HAP-1 (cell line): ENCODE data around the gene DAGLA.
A peak's percentile ranks its signal among the peaks of the same experiment; 100 is the strongest.

Source experiments
- DNase-seq, 2 experiments: peaks; one replicate each; pipeline ENCODE4 v3.0.0-alpha.2; 2016 to 2020; ENCODE audit warnings: low spot score in 2 of 2
- H3K27me3 ChIP-seq: fragments of 250-450 bp; sonication (Bioruptor Pico); 2 replicates; pipeline ENCODE4 v1.5.1; 2020; ENCODE audit warnings: low read depth, mild to moderate bottlenecking, moderate library complexity
- H3K36me3 ChIP-seq: fragments of 250-450 bp; sonication (Bioruptor Pico); replicated peaks from 2 replicates; pipeline ENCODE4 v1.5.1; 2020; ENCODE audit warnings: mild to moderate bottlenecking
- H3K4me1 ChIP-seq: fragments of 250-450 bp; sonication (Bioruptor Pico); 2 replicates; pipeline ENCODE4 v1.5.1; 2020; ENCODE audit warnings: mild to moderate bottlenecking
- H3K4me3 ChIP-seq: fragments of 250-450 bp; sonication (Bioruptor Pico); 2 replicates; pipeline ENCODE4 v1.5.1; 2020; ENCODE audit warnings: mild to moderate bottlenecking, moderate library complexity
- H3K9me3 ChIP-seq: fragments of 250-450 bp; sonication (Bioruptor Pico); 2 replicates; pipeline ENCODE4 v1.5.1; 2020; ENCODE audit warnings: mild to moderate bottlenecking, moderate library complexity
- in situ Hi-C: fragments of 300-500 bp; cut with MboI; formaldehyde crosslinking; loops from 3 replicates; pipeline ENCODE4 v1.14.3; 2020; ENCODE audit warnings: low sequenced_read_pairs, inconsistent platforms, mixed read lengths

The DAGLA gene, protein sequence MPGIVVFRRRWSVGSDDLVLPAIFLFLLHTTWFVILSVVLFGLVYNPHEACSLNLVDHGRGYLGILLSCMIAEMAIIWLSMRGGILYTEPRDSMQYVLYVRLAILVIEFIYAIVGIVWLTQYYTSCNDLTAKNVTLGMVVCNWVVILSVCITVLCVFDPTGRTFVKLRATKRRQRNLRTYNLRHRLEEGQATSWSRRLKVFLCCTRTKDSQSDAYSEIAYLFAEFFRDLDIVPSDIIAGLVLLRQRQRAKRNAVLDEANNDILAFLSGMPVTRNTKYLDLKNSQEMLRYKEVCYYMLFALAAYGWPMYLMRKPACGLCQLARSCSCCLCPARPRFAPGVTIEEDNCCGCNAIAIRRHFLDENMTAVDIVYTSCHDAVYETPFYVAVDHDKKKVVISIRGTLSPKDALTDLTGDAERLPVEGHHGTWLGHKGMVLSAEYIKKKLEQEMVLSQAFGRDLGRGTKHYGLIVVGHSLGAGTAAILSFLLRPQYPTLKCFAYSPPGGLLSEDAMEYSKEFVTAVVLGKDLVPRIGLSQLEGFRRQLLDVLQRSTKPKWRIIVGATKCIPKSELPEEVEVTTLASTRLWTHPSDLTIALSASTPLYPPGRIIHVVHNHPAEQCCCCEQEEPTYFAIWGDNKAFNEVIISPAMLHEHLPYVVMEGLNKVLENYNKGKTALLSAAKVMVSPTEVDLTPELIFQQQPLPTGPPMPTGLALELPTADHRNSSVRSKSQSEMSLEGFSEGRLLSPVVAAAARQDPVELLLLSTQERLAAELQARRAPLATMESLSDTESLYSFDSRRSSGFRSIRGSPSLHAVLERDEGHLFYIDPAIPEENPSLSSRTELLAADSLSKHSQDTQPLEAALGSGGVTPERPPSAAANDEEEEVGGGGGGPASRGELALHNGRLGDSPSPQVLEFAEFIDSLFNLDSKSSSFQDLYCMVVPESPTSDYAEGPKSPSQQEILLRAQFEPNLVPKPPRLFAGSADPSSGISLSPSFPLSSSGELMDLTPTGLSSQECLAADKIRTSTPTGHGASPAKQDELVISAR

DNA sequence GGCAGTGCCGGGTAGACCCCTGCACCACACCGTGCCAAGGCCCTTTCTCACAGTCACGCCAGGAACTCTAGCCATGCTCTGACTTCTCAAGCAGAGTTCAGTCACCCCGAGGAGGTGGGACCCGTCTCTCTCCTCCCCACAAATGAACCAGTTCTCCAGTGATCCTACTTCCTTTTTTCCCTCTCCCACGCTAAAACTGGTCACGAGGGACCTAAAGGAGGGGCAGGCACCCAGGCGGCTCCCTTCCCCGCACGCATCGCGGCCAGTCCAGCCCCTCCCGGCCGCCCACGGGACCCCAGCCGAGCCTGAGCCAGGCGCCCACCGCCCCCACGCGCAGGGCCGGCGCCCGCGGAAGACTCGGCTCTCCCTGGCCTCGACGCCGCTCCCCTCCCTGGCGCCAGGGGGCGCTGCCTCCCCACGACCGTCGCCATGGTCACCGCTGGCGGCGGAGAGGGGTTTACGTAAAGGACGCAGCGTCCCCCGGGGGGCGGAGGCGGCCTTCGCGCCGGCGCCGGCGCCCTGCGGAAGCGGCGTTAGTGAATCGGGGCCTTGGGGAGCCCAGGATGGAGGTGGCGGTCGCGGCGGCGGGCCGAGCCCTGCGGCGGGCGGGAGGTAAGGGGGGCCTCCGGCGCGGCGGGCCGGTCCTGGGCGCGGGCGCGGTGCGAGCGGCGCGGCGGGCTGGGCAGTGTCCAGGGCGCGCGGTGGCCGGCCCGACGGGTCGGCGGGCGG is at the start of gene DAGLA:
Gene DAGLA, plus strand, starts transcription at position 499 of the 729 bp plus-strand sequence. CDS start 39,765 bp downstream, outside the sequence.
- Histone ChIP-seq H3K27me3 (peaks cover 53% of the 10 kb centered on the region), H3K36me3 (no peaks in the 10 kb centered on the region), H3K4me3 (peak within 1 kb of the TSS; percentile 31), H3K4me1 (no peaks in the 10 kb centered on the region; the same call in 1 of the 2 replicates), H3K9me3 (no peaks in the 10 kb centered on the region)
- in situ Hi-C loops: no loop called here
- DNase-seq: peak; percentile 41 to 76

DNA sequence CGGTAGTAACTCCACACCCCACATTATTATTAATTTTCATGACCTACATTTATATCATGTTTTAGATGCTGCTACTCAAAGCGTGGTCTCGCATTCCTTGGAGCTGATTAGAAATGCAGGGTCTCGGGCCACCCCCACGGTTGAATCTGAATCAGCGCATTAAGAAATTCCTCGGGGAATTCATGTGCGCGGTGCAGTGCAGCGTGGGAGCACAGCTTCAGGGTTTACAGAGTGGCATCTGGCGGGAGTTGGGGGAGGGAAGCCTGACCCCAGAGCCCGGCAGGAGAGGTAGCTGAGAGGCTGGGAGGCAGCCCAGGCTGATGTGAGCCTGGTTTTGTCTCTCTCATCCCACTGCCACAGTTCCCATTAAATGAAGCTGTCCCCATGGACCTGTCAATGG is 48.1 kb upstream of the DAGLA start:
- H3K27me3 ChIP-seq: no peaks in the 10 kb centered on the region
- in situ Hi-C loops: loop anchor here (10.0 kb wide), 2 partner anchors 157 to 187 kb away; no protein-coding TSS in a partner anchor
- H3K9me3 ChIP-seq: no peaks in the 10 kb centered on the region
- H3K36me3 ChIP-seq: no peaks in the 10 kb centered on the region
- no peaks in the 10 kb centered on the region for H3K4me1 ChIP-seq
- H3K4me3 ChIP-seq: no peak overlapping the region
- DNase-seq: no peak

- Histone ChIP-seq H3K4me3 (no peak overlapping the region), H3K4me1 (no peaks in the 10 kb centered on the region), H3K27me3 (no peaks in the 10 kb centered on the region), H3K9me3 (no peaks in the 10 kb centered on the region), H3K36me3 (no peaks in the 10 kb centered on the region)
- no peak for DNase-seq
- in situ Hi-C loops: loop anchor here (10.0 kb wide), 2 partner anchors 161 to 191 kb away; no protein-coding TSS in a partner anchor
Measured at GRCh38 chr11:61635304-61635703, 44.9 kb upstream of the DAGLA start.

DNA sequence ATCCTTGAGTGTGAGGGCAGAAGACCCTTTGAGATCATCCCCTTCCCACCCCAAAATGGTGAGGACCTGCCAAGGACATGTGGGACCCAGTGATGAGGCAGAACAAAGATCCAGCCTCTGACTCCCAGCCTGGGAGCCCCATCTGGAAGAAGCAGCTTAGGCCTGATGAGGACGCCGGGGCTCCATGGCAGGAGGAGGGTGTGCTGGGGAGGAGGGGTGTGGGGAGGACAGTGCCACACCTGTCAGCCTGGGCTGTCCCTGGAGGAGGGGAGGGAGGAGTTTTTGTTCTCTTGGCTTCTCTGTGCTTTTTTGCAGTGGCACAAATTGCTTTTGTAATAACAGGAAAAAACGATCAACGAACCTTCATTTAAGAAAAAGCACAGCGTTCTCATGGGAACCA is 44.4 kb upstream of the DAGLA start:
- Histone ChIP-seq H3K27me3 (no peaks in the 10 kb centered on the region), H3K36me3 (no peaks in the 10 kb centered on the region), H3K9me3 (no peaks in the 10 kb centered on the region), H3K4me1 (no peaks in the 10 kb centered on the region), H3K4me3 (no peak overlapping the region)
- no peak for DNase-seq
- in situ Hi-C loops: loop anchor here (10.0 kb wide), 2 partner anchors 161 to 191 kb away; no protein-coding TSS in a partner anchor

DNA sequence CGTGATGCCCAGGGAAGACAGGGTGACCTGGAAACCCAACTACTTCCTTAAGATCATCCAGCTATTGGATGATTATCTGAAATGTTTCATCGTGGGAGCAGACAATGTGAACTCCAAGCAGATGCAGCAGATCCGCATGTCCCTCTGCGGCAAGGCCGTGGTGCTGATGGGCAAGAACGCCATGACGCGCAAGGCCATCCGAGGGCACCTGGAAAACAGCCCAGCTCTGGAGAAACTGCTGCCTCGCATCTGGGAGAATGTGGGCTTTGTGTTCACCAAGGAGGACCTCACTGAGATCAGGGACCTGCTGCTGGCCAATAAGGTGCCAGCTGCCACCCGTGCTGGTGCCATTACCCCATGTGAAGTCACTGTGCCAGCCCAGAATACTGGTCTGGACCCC is 43.5 kb upstream of the DAGLA start:
- Histone ChIP-seq H3K9me3 (no peaks in the 10 kb centered on the region), H3K27me3 (no peaks in the 10 kb centered on the region), H3K36me3 (no peaks in the 10 kb centered on the region), H3K4me3 (no peak overlapping the region), H3K4me1 (no peaks in the 10 kb centered on the region)
- DNase-seq: no peak
- in situ Hi-C loops: loop anchor here (10.0 kb wide), 2 partner anchors 162 to 192 kb away; no protein-coding TSS in a partner anchor

DNA sequence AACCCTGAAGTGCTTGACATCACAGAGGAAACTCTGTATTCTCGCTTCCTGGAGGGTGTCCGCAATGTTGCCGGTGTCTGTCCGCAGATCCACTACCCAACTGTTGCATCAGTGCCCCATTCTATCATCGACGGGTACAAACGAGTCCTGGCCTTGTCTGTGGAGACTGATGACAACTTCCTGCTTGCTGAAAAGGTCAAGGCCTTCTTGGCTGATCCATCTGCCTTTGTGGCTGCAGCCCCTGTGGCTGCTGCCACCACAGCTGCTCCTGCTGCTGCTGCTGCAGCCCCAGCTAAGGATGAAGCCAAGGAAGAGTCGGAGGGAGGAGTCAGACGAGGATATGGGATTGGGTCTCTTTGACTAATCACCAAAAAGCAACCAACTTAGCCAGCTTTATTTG is 42.9 kb upstream of the DAGLA start:
- in situ Hi-C loops: loop anchor here (10.0 kb wide), 2 partner anchors 162 to 192 kb away; no protein-coding TSS in a partner anchor
- H3K36me3 ChIP-seq: no peaks in the 10 kb centered on the region

DNA sequence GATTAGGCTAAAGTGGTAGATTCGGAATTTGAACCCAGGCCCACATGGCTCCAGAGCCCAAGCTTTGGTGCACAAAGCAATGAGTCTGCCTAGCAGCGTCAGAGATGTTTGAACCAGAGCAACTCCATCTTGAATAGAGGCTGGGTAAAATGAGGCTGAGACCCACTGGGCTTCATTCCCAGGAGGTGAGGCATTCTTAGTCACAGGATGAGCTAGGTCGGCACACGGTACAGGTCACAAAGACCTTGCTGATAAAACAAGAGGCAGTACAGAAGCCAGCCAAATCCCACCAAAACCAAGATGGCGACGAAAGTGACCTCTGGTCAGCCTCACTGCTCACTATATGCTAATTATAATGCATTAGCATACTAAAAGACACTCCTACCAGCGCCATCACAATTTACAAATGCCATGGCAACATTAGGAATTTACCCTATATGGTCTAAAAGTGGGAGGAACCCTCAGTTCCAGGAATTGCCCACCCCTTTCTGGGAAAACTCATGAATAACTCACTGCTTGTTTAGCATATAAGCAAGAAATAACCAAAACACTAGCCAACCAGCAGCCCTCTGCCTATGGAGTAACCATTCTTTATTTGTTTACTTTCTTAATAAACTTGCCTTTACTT is 40.3 kb upstream of the DAGLA start:
- in situ Hi-C loops: loop anchor here (10.0 kb wide), 2 partner anchors 165 to 195 kb away; no protein-coding TSS in a partner anchor
- no peak for DNase-seq
- no peak overlapping the region for H3K4me3 ChIP-seq
- no peaks in the 10 kb centered on the region for H3K4me1 ChIP-seq
- no peaks in the 10 kb centered on the region for H3K36me3 ChIP-seq
- H3K27me3 ChIP-seq: no peaks in the 10 kb centered on the region
- no peaks in the 10 kb centered on the region for H3K9me3 ChIP-seq

More for the DNA sequence above, 42.9 kb upstream of the DAGLA start:
- DNase-seq: no peak
- H3K9me3 ChIP-seq: no peaks in the 10 kb centered on the region
- H3K4me3 ChIP-seq: no peak overlapping the region
- H3K4me1 ChIP-seq: no peaks in the 10 kb centered on the region
- no peaks in the 10 kb centered on the region for H3K27me3 ChIP-seq

DNA sequence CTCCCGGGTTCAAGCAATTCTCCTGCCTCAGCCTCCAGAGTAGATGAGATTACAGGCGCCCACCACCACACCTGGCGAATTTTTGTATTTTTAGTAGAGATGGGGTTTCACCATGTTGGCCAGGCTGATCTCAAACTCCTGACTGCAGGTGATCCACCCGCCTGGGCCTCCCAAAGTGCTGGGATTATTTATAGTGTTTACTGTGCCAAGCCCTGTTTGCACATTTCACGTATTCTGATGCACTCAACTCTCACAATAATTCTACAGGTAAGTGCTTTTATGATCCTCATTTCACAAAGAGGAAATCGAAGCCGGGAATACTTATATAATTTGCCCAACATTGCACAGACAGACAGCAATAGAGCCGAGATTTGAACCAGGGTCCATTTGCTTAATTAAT is 38.0 kb upstream of the DAGLA start:
- Histone ChIP-seq H3K36me3 (no peaks in the 10 kb centered on the region), H3K9me3 (no peaks in the 10 kb centered on the region), H3K27me3 (no peaks in the 10 kb centered on the region), H3K4me1 (no peaks in the 10 kb centered on the region), H3K4me3 (no peak overlapping the region)
- no peak for DNase-seq
- in situ Hi-C loops: no loop called here

DNA sequence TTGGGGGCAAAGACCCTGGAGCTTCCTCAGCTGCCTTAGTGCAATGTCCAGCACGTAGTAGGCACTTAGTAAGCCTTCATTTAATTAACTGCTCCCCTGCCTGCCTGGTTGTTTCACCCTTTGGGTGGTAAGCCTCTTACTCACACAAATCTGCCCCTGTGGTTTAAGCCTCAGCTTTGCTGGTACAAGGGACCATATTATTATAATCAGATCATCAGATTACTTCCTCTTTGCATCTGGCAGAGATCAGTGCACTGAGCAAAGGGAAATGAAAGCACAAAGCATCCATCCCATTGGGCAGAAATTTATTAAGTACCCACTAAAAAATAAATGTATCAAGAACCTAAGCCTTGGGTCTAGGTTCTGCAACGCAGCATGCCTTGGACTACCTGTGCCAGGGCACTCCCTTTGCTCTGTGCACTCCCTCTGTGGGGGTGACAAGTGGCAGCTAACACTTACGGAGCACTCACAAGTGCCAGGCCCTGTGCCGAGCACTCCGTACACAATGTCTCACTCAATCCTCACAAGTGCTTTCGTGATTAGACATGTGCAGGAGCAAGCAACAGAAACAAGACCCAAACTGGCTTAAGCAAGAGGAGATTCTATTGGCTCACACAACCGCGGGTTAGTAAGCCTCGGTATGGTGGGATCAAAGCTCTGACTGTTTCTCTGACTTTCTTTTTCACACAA is 34.9 kb upstream of the DAGLA start:
- H3K27me3 ChIP-seq: no peaks in the 10 kb centered on the region
- no peak for DNase-seq

DNA sequence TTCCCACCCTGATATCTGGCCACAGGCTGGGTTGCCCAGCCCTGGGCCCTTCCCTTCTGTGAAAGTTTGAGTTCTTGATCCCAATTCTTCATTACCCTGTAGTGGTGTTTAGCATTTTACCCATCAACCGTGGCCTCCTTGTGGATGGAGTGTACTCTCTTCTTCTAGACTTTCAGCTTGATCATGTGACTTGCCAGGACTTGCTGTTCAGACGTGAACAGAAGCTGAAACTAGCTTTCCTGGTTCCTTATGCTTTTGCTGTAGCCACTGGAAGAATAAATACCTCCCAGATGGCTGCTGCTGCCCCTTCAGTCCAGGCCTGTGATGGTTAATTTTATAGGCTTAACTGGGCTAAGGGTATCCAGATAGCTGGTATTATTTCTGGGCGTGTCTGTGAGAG is 32.7 kb upstream of the DAGLA start:
- DNase-seq: no peak
- H3K9me3 ChIP-seq: no peaks in the 10 kb centered on the region
- H3K36me3 ChIP-seq: no peaks in the 10 kb centered on the region
- no peaks in the 10 kb centered on the region for H3K27me3 ChIP-seq
- in situ Hi-C loops: no loop called here
- no peak overlapping the region for H3K4me3 ChIP-seq
- H3K4me1 ChIP-seq: no peaks in the 10 kb centered on the region

More for the DNA sequence above, 34.9 kb upstream of the DAGLA start:
- H3K4me1 ChIP-seq: no peaks in the 10 kb centered on the region
- no peak overlapping the region for H3K4me3 ChIP-seq
- no peaks in the 10 kb centered on the region for H3K9me3 ChIP-seq
- no peaks in the 10 kb centered on the region for H3K36me3 ChIP-seq
- in situ Hi-C loops: no loop called here

GRCh38 chr11:61650781-61651571 is 29.2 kb upstream of the DAGLA start:
- Histone ChIP-seq H3K27me3 (no peaks in the 10 kb centered on the region), H3K4me1 (peaks cover 14% of the 10 kb centered on the region), H3K9me3 (no peaks in the 10 kb centered on the region), H3K4me3 (no peak overlapping the region), H3K36me3 (no peaks in the 10 kb centered on the region)
- peak in 1 of 2 experiments; percentile 33 for DNase-seq
- in situ Hi-C loops: no loop called here

GRCh38 chr11:61652135-61652534 is 28.1 kb upstream of the DAGLA start:
- in situ Hi-C loops: no loop called here
- no peaks in the 10 kb centered on the region for H3K36me3 ChIP-seq
- H3K4me3 ChIP-seq: no peak overlapping the region
- H3K27me3 ChIP-seq: no peaks in the 10 kb centered on the region
- no peak for DNase-seq
- peaks cover 16% of the 10 kb centered on the region for H3K4me1 ChIP-seq
- no peaks in the 10 kb centered on the region for H3K9me3 ChIP-seq
